ENCODE data around the gene CYLC2. TPM values are rescaled to one million over a fixed set of nuclear protein-coding genes. Genes with fewer than 3 reads are reported as not detected.

Gene CYLC2
- total and polyA plus RNA-seq, 2 experiments from 2014 or later: not detected

DNA sequence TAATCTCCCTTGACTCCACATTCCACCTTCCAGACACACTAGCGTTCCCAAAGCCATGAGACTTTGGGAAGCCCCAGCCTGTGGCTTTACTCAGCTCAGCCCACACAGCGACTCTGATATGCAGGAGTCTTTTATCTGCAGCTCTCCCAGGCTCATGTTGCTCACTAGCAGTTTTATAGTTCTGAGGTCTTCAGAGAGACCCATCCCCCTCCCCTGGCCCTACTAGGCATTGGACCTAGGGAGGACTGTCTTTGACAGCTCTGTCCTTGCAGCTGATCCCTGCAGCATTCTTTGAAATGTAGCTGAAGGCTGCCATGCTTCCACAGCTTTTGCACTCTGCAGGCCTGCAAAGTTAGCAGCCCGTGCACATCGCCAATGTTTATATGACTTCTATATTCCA is 19.9 kb upstream of the CYLC2 start:
- no peaks in the 10 kb centered on the region for H3K4me1 ChIP-seq (ENCODE audit: low read depth)
- H3K9me3 ChIP-seq (ENCODE audit: low read depth): no peaks in the 10 kb centered on the region
- H3K27ac ChIP-seq: no peak overlapping the region
- H3K27me3 ChIP-seq: no peaks in the 10 kb centered on the region
- no peak for DNase-seq (ENCODE audit: low read depth in 1 of 2, low spot score in 1 of 2)
- TF ChIP-seq, protein P1, sequence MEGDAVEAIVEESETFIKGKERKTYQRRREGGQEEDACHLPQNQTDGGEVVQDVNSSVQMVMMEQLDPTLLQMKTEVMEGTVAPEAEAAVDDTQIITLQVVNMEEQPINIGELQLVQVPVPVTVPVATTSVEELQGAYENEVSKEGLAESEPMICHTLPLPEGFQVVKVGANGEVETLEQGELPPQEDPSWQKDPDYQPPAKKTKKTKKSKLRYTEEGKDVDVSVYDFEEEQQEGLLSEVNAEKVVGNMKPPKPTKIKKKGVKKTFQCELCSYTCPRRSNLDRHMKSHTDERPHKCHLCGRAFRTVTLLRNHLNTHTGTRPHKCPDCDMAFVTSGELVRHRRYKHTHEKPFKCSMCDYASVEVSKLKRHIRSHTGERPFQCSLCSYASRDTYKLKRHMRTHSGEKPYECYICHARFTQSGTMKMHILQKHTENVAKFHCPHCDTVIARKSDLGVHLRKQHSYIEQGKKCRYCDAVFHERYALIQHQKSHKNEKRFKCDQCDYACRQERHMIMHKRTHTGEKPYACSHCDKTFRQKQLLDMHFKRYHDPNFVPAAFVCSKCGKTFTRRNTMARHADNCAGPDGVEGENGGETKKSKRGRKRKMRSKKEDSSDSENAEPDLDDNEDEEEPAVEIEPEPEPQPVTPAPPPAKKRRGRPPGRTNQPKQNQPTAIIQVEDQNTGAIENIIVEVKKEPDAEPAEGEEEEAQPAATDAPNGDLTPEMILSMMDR (IDR thresholded peaks at IDR 0.05; ENCODE audit: low read depth, low read length): no peak
- H3K36me3 ChIP-seq: no peaks in the 10 kb centered on the region
- H3K4me3 ChIP-seq: no peak overlapping the region

DNA sequence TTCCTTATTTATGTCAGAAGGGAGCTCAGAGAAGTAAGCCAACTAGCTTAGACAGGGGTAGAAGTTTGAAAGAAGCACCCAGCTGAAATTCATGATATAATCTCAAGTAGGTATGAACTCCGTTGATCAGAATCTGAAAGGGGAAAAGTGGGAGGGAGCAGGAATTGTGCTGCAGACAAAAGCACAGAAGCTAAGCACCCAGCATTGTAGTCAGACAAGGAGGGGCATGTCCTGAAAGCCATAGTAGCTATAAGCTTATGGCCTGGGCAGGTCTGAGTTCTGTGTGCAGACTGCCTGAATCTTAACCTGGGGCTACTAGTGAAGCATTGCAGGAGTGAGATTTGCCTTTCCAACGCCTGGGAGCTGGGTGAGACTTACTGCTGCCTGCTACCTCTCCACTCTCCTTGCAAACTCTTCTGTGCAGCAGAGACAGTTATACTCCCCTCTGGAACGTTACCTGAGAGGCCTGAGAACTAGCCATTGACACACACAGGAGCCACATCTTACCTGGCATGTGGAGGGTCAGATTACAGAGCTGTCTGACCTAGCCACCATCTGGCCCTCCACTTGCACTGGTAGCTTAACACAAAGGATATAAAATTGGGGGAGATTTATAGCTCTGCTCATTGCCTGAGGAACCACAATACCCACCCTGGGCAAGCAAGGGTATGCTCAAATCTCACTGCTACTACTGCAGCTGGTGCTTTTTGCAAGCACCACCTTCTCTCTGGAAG is 9.8 kb upstream of the CYLC2 start:
- no peak for DNase-seq (ENCODE audit: low read depth in 1 of 2, low spot score in 1 of 2)
- no peaks in the 10 kb centered on the region for H3K36me3 ChIP-seq
- H3K4me1 ChIP-seq (ENCODE audit: low read depth): no peaks in the 10 kb centered on the region
- no peaks in the 10 kb centered on the region for H3K9me3 ChIP-seq (ENCODE audit: low read depth)
- no peak overlapping the region for H3K4me3 ChIP-seq
- TF ChIP-seq, protein P1 (IDR thresholded peaks at IDR 0.05; ENCODE audit: low read depth, low read length): no peak
- no peaks in the 10 kb centered on the region for H3K27me3 ChIP-seq
- no peak overlapping the region for H3K27ac ChIP-seq

DNA sequence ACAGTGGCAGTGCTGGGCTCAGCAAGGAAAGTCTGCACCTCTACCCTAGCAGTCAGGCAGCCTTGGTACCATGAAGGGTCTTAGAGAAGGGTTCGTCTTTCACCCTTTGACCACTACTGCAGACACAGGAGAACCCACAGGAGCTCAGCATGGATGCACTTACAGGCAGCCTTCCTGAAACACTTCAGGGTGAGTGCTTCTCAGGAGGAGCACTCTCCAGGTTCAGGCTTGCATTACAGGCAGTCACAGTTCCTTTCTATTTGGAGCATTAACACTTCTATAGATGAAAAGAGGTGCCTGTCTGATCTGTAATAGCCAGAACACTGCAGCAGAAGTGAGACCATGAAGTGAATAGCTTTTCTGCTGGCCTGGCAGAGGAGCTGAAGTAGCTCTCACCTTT is 8.7 kb upstream of the CYLC2 start:
- Histone ChIP-seq H3K27ac (no peak overlapping the region), H3K4me3 (no peak overlapping the region), H3K4me1 (ENCODE audit: low read depth) (no peaks in the 10 kb centered on the region), H3K36me3 (no peaks in the 10 kb centered on the region), H3K27me3 (no peaks in the 10 kb centered on the region), H3K9me3 (ENCODE audit: low read depth) (no peaks in the 10 kb centered on the region)
- DNase-seq (ENCODE audit: low read depth in 1 of 2, low spot score in 1 of 2): no peak
- TF ChIP-seq, protein P1 (IDR thresholded peaks at IDR 0.05; ENCODE audit: low read depth, low read length): no peak

DNA sequence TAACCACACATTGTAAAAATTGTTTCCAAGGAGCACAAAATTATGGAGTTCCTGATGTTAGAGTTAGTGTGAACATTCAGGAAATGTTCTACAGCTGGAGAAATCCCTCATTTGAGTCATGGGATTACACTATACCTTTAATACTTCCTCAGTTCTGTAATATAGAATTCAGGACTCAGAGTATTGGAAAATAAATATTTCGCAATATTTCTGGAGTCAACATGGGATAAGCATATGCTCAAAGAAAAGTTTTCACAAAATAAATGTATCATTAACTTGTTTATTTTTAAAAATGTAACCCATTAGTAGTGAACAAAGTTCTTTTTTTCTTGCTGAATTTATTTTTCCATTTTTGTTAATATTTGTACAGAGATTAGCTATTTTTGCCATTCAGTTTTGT is 8.6 kb downstream of the CYLC2 start:
- no peak for DNase-seq (ENCODE audit: low read depth in 1 of 2, low spot score in 1 of 2)
- Histone ChIP-seq H3K4me1 (ENCODE audit: low read depth) (no peaks in the 10 kb centered on the region), H3K36me3 (no peaks in the 10 kb centered on the region), H3K4me3 (no peak overlapping the region), H3K9me3 (ENCODE audit: low read depth) (no peaks in the 10 kb centered on the region), H3K27me3 (no peaks in the 10 kb centered on the region), H3K27ac (no peak overlapping the region)
- TF ChIP-seq, protein P1 (IDR thresholded peaks at IDR 0.05; ENCODE audit: low read depth, low read length): no peak

DNA sequence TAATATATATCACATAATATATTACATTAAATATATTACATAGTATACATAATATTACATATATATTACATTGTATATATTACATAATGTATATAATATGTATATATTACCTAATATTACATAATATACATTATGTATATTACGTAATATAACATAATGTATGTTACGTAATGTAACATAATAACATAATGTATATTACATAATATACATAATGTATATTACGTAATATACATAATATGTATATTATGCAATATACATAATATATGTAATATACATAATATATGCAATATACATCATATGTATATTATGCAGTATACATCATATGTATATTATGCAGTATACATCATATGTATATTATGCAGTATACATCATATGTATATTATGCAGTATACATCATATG is 19.1 kb downstream of the CYLC2 start:
- no peaks in the 10 kb centered on the region for H3K9me3 ChIP-seq (ENCODE audit: low read depth)
- TF ChIP-seq, protein P1 (IDR thresholded peaks at IDR 0.05; ENCODE audit: low read depth, low read length): no peak
- no peak overlapping the region for H3K27ac ChIP-seq
- no peaks in the 10 kb centered on the region for H3K36me3 ChIP-seq
- no peak overlapping the region for H3K4me3 ChIP-seq
- no peak for DNase-seq (ENCODE audit: low read depth in 1 of 2, low spot score in 1 of 2)
- H3K27me3 ChIP-seq: no peaks in the 10 kb centered on the region
- no peaks in the 10 kb centered on the region for H3K4me1 ChIP-seq (ENCODE audit: low read depth)
